Adrenal gland (tissue), 5 donors: ENCODE results near the gene ANKRD62.

Source experiments
- POLR2A ChIP-seq, 2 donors: fragments of 450-650 bp; IDR thresholded peaks; one replicate each; pipeline ENCODE4 v1.6.1; 2017; ENCODE audit warnings: antibody characterized with exemption in 2 of 2, mild to moderate bottlenecking in 2 of 2, moderate library complexity in 1 of 2
- TF ChIP-seq, protein P1 (sequence below), 6 experiments: fragments of 450-650 bp in 4 of 6; fragments of 200-600 bp in 2 of 6; sonication (generic) in 1 of 6; IDR thresholded peaks; 1 replicate in 5 of 6; 2 replicates in 1 of 6; pipeline versions ENCODE4 v1.5.1 to v1.8.0; 2016 to 2021; ENCODE audit warnings: antibody characterized with exemption in 6 of 6, mild to moderate bottlenecking in 2 of 6, moderate library complexity in 1 of 6
- donor health status: DM: no; HTN: no; CAD: no.

DNA sequence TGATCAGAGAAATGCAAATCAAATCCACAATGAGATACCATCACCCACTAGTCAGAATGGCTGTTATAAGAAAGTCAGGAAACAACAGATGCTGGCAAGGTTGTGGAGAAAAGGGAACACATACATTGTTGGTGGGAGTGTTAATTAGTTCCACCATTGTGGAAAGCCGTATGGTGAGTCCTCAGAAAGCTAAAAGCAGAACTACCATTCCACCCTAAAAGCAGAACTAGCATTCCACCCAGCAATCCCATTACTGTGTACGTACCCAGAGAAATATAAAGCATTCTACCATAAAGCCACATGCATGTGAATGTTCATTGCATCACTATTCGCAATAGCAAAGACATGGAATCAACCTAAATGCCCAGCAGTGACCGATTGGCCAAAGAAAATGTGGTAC is 60.7 kb downstream of the ANKRD62 start:
- TF ChIP-seq, protein P1, sequence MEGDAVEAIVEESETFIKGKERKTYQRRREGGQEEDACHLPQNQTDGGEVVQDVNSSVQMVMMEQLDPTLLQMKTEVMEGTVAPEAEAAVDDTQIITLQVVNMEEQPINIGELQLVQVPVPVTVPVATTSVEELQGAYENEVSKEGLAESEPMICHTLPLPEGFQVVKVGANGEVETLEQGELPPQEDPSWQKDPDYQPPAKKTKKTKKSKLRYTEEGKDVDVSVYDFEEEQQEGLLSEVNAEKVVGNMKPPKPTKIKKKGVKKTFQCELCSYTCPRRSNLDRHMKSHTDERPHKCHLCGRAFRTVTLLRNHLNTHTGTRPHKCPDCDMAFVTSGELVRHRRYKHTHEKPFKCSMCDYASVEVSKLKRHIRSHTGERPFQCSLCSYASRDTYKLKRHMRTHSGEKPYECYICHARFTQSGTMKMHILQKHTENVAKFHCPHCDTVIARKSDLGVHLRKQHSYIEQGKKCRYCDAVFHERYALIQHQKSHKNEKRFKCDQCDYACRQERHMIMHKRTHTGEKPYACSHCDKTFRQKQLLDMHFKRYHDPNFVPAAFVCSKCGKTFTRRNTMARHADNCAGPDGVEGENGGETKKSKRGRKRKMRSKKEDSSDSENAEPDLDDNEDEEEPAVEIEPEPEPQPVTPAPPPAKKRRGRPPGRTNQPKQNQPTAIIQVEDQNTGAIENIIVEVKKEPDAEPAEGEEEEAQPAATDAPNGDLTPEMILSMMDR (IDR thresholded peaks at IDR 0.05), result no peak
- TF ChIP-seq POLR2A (IDR thresholded peaks at IDR 0.05), result no peak
